ENCODE results near the gene NHS.

Gene NHS

GRCh38 chrX:17689971-17690409 lies 315.0 kb downstream of the NHS start:
- no peak for DNase-seq

GRCh38 chrX:17692709-17693346 lies 317.8 kb downstream of the NHS start:
- DNase-seq = no peak

- DNase-seq = no peak
Measured at GRCh38 chrX:17697191-17697590, 322.2 kb downstream of the NHS start.

GRCh38 chrX:17700976-17701375 lies 326.0 kb downstream of the NHS start:
- no peak for DNase-seq

- no peak for DNase-seq
Measured at GRCh38 chrX:17703201-17703600, 328.2 kb downstream of the NHS start.

GRCh38 chrX:17705211-17705610 lies 330.2 kb downstream of the NHS start:
- DNase-seq = no peak

- DNase-seq = no peak
Measured at GRCh38 chrX:17706676-17707075, 331.7 kb downstream of the NHS start.

GRCh38 chrX:17707731-17708130 lies 332.7 kb downstream of the NHS start:
- DNase-seq = no peak

- no peak for DNase-seq
Measured at GRCh38 chrX:17710871-17711301, 335.9 kb downstream of the NHS start.

- no peak for DNase-seq
Measured at GRCh38 chrX:17713288-17713687, 338.3 kb downstream of the NHS start.

GRCh38 chrX:17718649-17719165 lies 343.7 kb downstream of the NHS start:
- DNase-seq = no peak

GRCh38 chrX:17719711-17720110 lies 344.7 kb downstream of the NHS start:
- DNase-seq = no peak

GRCh38 chrX:17721715-17722114 lies 346.7 kb downstream of the NHS start:
- DNase-seq = no peak

- DNase-seq = no peak
Measured at GRCh38 chrX:17725181-17725580, 350.2 kb downstream of the NHS start.

- no peak for DNase-seq
Measured at GRCh38 chrX:17732138-17732783, 357.3 kb downstream of the NHS start.

GRCh38 chrX:17735406-17735805 lies 360.4 kb downstream of the NHS start:
- DNase-seq = no peak

GRCh38 chrX:17736478-17736855 lies 361.5 kb downstream of the NHS start:
- no peak for DNase-seq

- peak; percentile 88 for DNase-seq
Measured at GRCh38 chrX:17736856-17737709, 362.1 kb downstream of the NHS start, which contains the start of gene SCML1. TSS of gene SCML1 (plus strand) at chrX:17737493. CDS start at chrX:17744187, 6,694 bp downstream.

- no peak for DNase-seq
Measured at GRCh38 chrX:17737710-17737985, 362.6 kb downstream of the NHS start.

GRCh38 chrX:17737986-17738713 lies 363.1 kb downstream of the NHS start:
- DNase-seq = peak; percentile 61

- DNase-seq = no peak
Measured at GRCh38 chrX:17738737-17739535, 363.9 kb downstream of the NHS start.
